Stimulated activated CD8-positive, alpha-beta memory T cell treated with anti-CD3 and anti-CD28 coated beads, Interleukin-15, amount 100 ng/mL, for 1 hour (primary cell): ENCODE data around the gene DNAJC9.

Experiments
- DNase-seq: peaks from one replicate; pipeline ENCODE4 v3.0.0-alpha.2; 2020; ENCODE audit warnings: low read depth

Gene DNAJC9

DNA sequence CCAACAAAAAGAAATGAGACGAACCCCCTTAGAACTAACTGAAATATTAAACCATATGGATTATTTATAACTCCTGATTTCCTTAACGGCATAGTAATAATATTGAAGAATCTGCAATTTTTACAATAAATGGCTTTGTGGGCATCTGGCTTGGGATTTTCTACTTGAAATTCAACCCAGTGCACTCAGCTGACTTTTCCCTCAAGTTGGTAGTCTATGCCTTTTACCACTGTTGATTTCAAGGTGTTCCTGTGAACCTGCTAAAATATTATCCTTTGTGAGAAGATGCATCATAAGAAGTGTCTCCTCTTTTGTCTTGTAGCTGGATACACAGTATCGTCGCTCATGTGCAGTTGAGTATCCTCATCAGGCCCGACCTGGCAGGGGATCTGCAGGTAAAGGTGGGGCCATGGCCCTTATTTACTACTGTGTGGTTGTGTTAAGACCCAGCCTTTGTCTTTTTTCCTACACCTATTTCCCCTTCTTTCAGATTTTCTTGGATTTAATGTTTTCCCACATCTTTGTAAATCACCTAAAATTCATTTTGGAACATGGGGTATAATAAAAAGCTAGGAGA lies 8.0 kb downstream of the DNAJC9 start:
- no peak for DNase-seq

GRCh38 chr10:73234695-73235094 lies 12.4 kb downstream of the DNAJC9 start:
- DNase-seq: no peak

DNA sequence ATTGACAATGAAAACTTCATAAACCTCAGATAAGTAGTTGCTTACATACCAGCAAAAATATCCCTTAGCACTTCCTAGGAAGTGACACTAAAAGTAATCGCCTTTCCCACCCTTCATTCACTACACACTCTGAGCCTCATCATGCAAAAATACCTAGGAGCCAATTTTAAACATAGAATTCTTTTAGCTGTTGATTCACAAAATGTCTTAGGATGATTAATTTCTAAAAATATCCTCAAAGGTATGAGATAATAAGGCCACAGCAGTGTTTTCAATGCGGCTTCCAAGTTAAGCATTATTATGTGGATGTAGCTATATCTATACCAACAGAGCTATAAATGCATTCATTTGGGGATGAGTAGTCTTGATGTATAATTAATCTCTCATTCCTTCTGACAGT lies 13.2 kb downstream of the DNAJC9 start:
- no peak for DNase-seq

DNA sequence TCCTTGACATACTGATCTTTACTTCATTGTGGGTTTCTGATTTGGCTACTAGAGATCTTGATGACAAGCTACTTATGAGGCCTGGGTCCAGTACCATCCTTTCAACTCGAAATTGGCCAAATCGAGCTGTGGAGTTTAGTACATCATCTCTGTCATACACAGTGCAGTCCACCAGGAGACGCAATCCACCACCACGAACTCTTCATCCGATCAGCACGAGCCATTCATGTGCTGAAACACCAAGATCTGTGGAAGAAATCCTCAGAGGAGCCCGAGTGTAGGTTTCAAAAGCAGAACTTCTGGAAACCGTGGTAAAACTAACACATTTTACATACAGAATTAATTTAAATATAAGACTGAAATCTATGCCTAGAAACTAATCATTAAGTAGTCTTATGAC lies 14.2 kb downstream of the DNAJC9 start:
- DNase-seq: no peak

- no peak for DNase-seq
These were observed 17.5 kb downstream of the DNAJC9 start for GRCh38 chr10:73229567-73229966.

GRCh38 chr10:73228247-73228646 lies 18.8 kb downstream of the DNAJC9 start:
- no peak for DNase-seq

GRCh38 chr10:73226663-73227062 lies 20.4 kb downstream of the DNAJC9 start:
- no peak for DNase-seq

DNA sequence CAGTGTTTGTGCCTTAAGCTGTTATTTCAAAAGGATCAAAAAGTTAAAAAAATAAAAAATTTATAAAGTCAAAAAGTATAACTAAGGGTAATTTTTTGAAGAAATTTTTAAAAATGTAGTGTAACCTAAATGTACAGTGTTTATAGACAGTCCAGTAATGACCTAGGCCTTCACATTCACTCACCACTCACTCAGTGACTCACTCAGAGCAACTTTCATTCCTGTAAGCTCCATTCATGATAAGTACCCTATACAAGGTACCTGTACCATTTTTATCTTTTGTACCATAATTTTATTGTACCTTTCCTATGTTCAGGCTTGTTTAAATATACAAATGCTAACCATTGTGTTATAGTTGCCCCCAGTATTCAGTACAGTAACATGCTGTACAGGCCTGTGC lies 21.5 kb downstream of the DNAJC9 start:
- DNase-seq: no peak

- DNase-seq: no peak
These were observed 26.1 kb downstream of the DNAJC9 start for GRCh38 chr10:73220989-73221388.

GRCh38 chr10:73219384-73219783 lies 27.7 kb downstream of the DNAJC9 start:
- no peak for DNase-seq

DNA sequence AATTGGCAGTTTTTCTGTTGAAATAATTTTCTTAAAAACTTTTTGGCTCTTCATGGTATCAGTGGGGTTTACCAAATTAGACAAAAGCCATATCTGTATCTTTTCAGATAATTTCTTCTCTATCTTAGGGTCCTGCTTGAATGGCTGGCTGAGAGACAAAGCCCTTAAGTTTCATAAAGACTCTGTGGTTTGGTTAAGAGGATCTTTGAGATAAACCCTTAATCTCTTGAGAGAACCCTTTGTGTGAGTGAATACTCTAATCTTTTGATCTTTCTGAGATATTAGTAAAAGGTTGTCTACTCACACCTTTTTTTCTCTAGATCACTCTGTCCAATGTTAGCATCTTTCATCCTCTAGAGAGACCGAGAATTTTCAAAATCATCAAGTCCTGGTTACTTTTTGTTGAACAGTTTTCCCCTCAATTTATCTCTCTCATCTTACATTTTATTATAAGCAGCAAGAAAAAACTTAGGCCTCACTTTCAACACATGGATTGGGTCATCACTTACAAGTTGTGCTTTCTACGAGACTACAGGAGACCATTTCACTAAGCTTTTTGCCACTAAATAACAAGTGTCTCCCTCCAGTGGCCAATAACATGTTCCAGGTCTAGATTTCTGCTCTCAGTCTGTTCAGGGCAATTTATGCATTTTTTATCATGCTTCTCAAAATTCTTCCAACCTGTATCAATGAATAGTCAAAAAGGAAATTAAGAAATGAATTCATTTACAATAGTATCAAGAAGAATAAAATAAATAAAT lies 28.4 kb downstream of the DNAJC9 start:
- DNase-seq: no peak

GRCh38 chr10:73217628-73218027 lies 29.4 kb downstream of the DNAJC9 start:
- no peak for DNase-seq

DNA sequence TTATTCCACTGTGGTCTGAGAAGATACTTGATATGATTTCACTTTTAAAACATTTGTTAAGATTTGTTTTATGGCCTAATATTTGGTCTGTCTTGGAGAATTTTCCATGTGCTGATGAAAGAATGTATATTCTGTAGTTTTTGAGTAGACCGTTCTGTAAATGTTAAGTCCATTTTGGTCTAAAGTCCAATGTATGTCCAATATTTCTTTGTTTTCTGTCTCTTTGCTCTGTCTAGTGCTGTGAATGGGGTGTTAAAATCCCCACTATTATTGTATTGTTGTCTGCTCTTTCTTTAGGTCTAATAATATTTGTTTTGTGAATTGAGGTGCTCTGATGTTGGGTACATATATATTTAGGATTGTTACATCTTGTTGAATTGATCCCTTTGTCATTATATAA lies 31.3 kb downstream of the DNAJC9 start:
- no peak for DNase-seq

GRCh38 chr10:73211106-73211811 lies 35.8 kb downstream of the DNAJC9 start:
- no peak for DNase-seq

DNA sequence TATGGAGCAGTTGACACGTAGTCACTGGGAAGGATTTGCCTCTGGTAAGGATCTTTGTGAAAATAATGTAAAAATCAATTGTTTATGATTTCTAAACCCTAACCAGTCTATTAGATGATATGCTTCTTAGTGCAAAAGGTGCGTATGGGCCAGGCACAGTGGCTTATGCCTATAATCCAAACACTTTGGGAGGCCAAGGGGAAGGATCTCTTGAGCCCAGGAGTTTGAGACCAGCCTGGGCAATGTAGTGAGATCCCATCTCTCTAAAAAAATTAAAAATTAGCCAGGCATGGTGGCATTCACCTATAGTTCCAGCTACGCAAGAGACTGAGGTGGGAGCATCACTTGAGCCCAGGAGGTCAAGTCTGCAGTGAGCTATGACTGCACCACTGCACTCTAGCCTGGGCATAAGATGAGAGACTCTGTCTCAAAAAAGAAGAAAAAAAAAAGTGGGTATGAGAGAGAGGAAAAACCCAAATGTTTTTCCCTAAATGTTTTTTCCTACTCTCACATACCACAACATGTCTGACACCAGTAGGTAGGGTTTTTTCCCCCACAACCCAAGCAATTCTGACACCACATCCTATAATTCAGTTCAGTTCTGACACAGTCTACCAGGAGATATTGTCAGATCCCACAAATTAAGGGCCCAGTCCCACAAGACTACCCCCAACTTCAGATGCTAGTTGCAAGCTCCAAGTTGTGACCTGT lies 36.5 kb downstream of the DNAJC9 start:
- no peak for DNase-seq

- DNase-seq: no peak
These were observed 37.4 kb downstream of the DNAJC9 start for GRCh38 chr10:73209705-73210104.

- no peak for DNase-seq
These were observed 39.2 kb downstream of the DNAJC9 start for GRCh38 chr10:73207883-73208282.

DNA sequence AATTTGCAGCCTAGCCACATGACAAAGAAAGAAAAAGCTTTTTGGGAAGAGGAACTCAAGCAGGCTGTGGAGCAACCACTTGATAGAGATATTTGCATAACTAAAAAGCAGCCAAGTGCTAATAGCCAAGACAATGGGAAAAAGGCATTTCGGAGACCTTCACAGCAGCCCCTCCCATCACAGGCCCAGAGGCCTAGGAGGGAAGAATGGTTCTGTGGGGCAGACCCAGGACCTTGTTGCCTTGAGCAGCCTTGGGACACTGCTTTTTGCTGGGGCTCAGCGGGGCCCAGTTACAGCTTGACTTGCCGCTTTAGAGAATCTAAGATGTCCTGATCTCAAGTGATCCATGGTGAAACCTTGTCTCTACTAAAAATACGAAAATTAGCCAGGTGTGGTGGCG lies 40.7 kb downstream of the DNAJC9 start:
- DNase-seq: no peak

DNA sequence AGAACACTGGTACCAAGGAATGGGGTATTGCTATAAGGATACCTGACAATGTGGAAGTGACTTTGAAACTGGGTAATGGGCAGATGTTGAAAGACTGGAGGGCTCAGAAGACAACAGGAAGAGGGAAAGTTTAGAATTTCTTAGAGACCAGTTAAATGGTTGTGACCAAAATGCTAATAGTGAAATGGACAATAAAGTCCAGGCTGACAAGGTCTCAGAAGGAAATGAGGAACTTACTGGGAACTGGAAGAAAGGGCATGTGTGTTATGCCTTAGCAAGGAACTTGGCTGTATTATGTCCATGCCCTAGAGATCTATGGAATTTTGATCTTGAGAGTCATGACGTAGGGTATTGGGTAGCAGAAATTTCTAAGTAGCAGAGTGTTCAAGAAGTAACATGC lies 41.2 kb downstream of the DNAJC9 start:
- DNase-seq: no peak

- DNase-seq: no peak
These were observed 42.0 kb downstream of the DNAJC9 start for GRCh38 chr10:73205081-73205480.
